Prostate gland (tissue), 2 donors: ENCODE data around the gene KCTD1.

ENCODE experiments used
- POLR2A ChIP-seq: fragments of 450-650 bp; IDR thresholded peaks from one replicate; pipeline ENCODE4 v1.6.1; 2016; ENCODE audit warnings: antibody characterized with exemption, mild to moderate bottlenecking
- TF ChIP-seq, protein P1 (sequence below), 4 experiments: fragments of 200-600 bp in 2 of 4; fragments of 450-650 bp in 2 of 4; sonication (generic) in 2 of 4; IDR thresholded peaks; 1 replicate in 3 of 4; 2 replicates in 1 of 4; pipeline ENCODE4 v1.5.1; 2016 to 2019; ENCODE audit warnings: antibody characterized with exemption in 4 of 4, mild to moderate bottlenecking in 2 of 4, moderate library complexity in 2 of 4

- TF ChIP-seq, protein P1, sequence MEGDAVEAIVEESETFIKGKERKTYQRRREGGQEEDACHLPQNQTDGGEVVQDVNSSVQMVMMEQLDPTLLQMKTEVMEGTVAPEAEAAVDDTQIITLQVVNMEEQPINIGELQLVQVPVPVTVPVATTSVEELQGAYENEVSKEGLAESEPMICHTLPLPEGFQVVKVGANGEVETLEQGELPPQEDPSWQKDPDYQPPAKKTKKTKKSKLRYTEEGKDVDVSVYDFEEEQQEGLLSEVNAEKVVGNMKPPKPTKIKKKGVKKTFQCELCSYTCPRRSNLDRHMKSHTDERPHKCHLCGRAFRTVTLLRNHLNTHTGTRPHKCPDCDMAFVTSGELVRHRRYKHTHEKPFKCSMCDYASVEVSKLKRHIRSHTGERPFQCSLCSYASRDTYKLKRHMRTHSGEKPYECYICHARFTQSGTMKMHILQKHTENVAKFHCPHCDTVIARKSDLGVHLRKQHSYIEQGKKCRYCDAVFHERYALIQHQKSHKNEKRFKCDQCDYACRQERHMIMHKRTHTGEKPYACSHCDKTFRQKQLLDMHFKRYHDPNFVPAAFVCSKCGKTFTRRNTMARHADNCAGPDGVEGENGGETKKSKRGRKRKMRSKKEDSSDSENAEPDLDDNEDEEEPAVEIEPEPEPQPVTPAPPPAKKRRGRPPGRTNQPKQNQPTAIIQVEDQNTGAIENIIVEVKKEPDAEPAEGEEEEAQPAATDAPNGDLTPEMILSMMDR (IDR thresholded peaks at IDR 0.05): no peak
- TF ChIP-seq POLR2A: no peak
These were observed 31.7 kb upstream of the KCTD1 start for GRCh38 chr18:26579941-26580618.
